NT2/D1 (cell line): ENCODE measurements around the gene HLA-DQA2.
"Not testable (repeated sequence)": the region's sequence is repeated elsewhere in the genome, so short reads cannot be mapped to it uniquely, and the experiment has no call there.

Source experiments
- DNase-seq: peaks from one replicate; pipeline ENCODE4 v3.0.0-alpha.2; 2011; ENCODE audit warnings: low read depth, low spot score
- H3K27me3 ChIP-seq: 2 replicates; pipeline ENCODE4 v1.6.0; 2011; ENCODE audit warnings: mild to moderate bottlenecking; ENCODE audit not compliant: insufficient read length, insufficient read depth
- H3K36me3 ChIP-seq: 2 replicates; pipeline ENCODE4 v1.6.1; 2011; ENCODE audit warnings: mild to moderate bottlenecking, low read length, mixed read lengths; ENCODE audit not compliant: insufficient read depth, insufficient read length
- H3K4me1 ChIP-seq: 2 replicates; pipeline ENCODE4 v1.5.1; 2011; ENCODE audit not compliant: insufficient read depth, insufficient read length
- H3K4me3 ChIP-seq: 2 replicates; pipeline ENCODE4 v1.5.1; 2011; ENCODE audit warnings: low read depth; ENCODE audit not compliant: insufficient read length
- H3K9ac ChIP-seq: 2 replicates; pipeline ENCODE4 v1.6.0; 2011; ENCODE audit warnings: low read depth; ENCODE audit not compliant: insufficient read length
- H3K9me3 ChIP-seq: 2 replicates; pipeline ENCODE4 v1.5.1; 2011; ENCODE audit warnings: mild to moderate bottlenecking, low read length; ENCODE audit not compliant: insufficient read depth
- SUZ12 ChIP-seq: IDR thresholded peaks from 2 replicates; pipeline ENCODE4 v1.6.1; 2011; ENCODE audit not compliant: insufficient read length, insufficient read depth; ENCODE audit errors: extremely low read depth
- YY1 ChIP-seq: IDR thresholded peaks from 2 replicates; pipeline ENCODE4 v1.6.1; 2011; ENCODE audit not compliant: insufficient read length, insufficient read depth
- ZNF274 ChIP-seq: IDR thresholded peaks from 2 replicates; pipeline ENCODE4 v1.6.1; 2011; ENCODE audit warnings: mild to moderate bottlenecking, low read depth, low read length

HLA-DQA2 gene

DNA sequence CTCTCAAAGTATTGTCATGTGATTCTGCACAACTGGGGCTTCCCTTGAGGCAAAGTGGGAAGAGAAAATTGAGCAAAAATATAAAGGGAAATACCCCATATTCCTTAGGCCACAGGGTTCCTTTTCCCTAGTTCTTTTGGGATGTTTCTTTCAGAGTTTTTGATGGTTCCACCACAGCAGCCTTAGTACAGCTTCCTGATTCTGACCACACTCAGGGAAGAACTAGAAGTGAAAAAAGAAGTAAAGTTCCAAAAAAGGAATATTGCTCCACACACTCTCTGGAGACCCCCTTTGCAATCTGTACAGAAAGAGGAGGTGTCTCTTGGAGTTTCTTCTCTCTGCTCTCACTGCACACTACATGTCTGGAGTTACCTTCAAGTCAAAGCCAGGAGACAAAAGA, 27.9 kb upstream of the HLA-DQA2 start:
- Histone ChIP-seq H3K4me1 (no peaks in the 10 kb centered on the region), H3K9ac (no peak overlapping the region), H3K27me3 (no peaks in the 10 kb centered on the region), H3K36me3 (no peaks in the 10 kb centered on the region), H3K4me3 (no peak overlapping the region), H3K9me3 (no peaks in the 10 kb centered on the region)
- no peak for TF ChIP-seq ZNF274
- TF ChIP-seq SUZ12: no peak
- no peak for TF ChIP-seq YY1
- DNase-seq: no peak

DNA sequence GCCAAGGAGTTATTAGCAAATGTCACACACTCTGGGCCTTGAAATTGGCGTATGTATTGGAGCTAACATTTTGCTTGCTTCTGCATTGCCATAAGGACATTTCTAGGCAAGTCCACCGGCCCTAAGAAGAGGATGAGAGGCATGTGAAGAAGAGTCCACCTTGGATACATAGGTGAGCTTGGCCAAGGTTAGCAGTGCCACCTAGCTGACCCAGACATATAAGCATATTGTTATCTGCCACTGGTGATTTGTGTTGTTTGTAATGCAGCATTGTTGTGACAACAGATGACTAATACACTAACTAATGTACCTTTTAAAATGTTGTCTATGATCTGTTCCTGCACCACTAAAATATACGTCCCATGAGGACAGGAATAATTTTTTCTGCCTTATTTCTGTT, 24.8 kb upstream of the HLA-DQA2 start:
- no peak for TF ChIP-seq ZNF274
- no peak for TF ChIP-seq YY1
- TF ChIP-seq SUZ12: no peak
- H3K4me1 ChIP-seq: no peaks in the 10 kb centered on the region
- H3K9ac ChIP-seq: no peak overlapping the region
- no peaks in the 10 kb centered on the region for H3K36me3 ChIP-seq
- no peaks in the 10 kb centered on the region for H3K9me3 ChIP-seq
- no peak overlapping the region for H3K4me3 ChIP-seq
- no peak for DNase-seq
- no peaks in the 10 kb centered on the region for H3K27me3 ChIP-seq

DNA sequence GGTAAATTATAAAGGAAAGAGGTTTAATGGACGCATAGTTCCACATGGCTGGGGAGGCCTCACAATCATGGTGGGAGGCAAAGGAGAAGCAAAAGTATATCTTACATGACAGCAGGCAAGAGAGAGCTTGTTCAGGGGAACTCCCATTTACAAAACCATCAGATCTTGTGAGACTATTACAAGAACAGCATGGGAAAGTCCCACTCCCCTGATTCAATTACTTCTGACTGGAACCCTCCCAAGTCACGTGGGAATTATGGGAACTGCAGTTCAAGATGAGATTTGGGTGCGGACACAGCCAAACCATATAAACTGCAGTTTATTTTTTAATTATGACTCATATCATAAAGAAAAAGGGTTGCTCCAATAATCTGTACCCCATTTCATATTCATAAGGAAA, 22.3 kb upstream of the HLA-DQA2 start:
- no peaks in the 10 kb centered on the region for H3K9me3 ChIP-seq
- no peak for DNase-seq
- H3K27me3 ChIP-seq: no peaks in the 10 kb centered on the region
- H3K4me3 ChIP-seq: no peak overlapping the region
- no peaks in the 10 kb centered on the region for H3K4me1 ChIP-seq
- H3K9ac ChIP-seq: no peak overlapping the region
- no peak for TF ChIP-seq ZNF274
- no peak for TF ChIP-seq YY1
- TF ChIP-seq SUZ12: no peak
- no peaks in the 10 kb centered on the region for H3K36me3 ChIP-seq

DNA sequence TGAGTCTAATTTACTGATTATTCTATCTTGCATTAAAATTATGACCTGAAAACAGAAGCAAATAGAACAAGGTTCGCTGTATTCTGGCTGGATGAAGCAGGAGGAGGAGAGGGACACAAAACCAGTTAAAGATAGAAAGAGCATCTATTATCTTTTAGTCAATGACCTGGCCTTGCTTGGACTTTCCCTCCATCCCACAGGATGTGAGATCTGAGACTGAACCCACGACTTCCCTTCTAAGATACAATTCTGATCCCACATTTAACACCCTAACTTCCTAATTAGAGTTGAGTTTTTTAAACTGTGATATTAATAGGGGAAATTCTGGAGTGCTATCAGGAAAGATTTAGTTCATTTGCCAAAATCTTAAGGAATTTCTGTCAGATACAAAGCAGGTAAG, 3.1 kb upstream of the HLA-DQA2 start:
- H3K9ac ChIP-seq: no peak overlapping the region

DNA sequence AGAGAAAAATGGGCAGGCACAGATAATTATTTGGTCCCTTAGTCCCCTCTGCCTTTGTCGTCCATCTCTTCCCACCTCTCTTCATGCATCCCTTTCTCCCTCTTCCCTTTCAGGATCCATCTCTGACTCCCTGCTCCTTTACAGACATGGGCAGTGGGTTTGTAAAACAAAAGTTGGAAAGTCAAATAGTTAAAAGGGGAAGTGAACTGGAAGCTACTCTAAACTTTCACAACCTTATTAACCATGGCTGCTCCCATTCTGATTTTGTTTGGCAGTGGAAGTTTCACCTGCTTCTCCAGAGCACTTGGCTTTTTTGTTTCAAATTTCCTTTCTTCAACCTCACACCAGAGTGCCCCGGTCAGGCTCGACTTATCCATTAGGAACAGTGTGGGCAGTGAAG, 1.2 kb downstream of the HLA-DQA2 start:
- H3K4me1 ChIP-seq: no peaks in the 10 kb centered on the region
- TF ChIP-seq ZNF274 (no peak), YY1 (no peak), SUZ12 (no peak)
- no peaks in the 10 kb centered on the region for H3K36me3 ChIP-seq
- DNase-seq: no peak
- no peaks in the 10 kb centered on the region for H3K27me3 ChIP-seq
- H3K4me3 ChIP-seq: no peak overlapping the region
- H3K9me3 ChIP-seq: no peaks in the 10 kb centered on the region
- H3K9ac ChIP-seq: no peak overlapping the region

More for the DNA sequence above, 3.1 kb upstream of the HLA-DQA2 start:
- Histone ChIP-seq H3K9me3 (no peaks in the 10 kb centered on the region), H3K36me3 (no peaks in the 10 kb centered on the region), H3K27me3 (no peaks in the 10 kb centered on the region), H3K4me3 (no peak overlapping the region), H3K4me1 (no peaks in the 10 kb centered on the region)
- TF ChIP-seq ZNF274: no peak
- no peak for DNase-seq

DNA sequence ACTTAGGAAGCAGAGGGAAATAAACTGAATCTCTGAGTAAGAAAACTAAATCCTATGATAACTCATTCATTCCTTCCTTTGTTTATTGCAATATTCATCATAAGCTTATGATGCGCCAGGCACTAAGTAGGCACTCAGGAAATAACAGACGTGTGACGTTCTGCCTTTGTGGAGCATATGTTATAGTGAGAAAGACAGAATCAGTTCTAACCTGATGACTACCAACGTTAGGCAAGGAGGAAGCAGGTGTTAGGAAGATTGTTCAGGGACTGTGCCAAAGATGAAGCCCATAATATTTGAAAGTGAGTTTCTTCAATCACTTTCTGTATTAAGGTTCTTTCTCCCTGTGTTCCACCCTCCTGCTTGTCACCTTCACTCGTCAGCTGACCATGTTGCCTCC, 3.6 kb downstream of the HLA-DQA2 start:
- TF ChIP-seq YY1 (no peak), SUZ12 (no peak), ZNF274 (no peak)

DNA sequence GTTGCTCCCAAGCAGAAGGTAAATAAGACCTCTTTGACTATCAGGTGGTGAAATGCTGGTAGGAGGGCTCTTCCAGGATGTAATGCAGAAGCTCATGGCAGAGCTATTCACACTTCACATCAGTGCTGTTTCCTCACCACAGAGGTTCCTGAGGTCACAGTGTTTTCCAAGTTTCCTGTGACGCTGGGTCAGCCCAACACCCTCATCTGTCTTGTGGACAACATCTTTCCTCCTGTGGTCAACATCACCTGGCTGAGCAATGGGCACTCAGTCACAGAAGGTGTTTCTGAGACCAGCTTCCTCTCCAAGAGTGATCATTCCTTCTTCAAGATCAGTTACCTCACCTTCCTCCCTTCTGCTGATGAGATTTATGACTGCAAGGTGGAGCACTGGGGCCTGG, 4.5 kb downstream of the HLA-DQA2 start:
- not testable (repeated sequence) for H3K9ac ChIP-seq, H3K36me3 ChIP-seq, H3K4me3 ChIP-seq, DNase-seq, H3K27me3 ChIP-seq, H3K4me1 ChIP-seq, H3K9me3 ChIP-seq

More for the DNA sequence above, 3.6 kb downstream of the HLA-DQA2 start:
- DNase-seq: no peak
- Histone ChIP-seq H3K9ac (no peak overlapping the region), H3K4me1 (no peaks in the 10 kb centered on the region), H3K36me3 (no peaks in the 10 kb centered on the region), H3K4me3 (no peak overlapping the region), H3K9me3 (no peaks in the 10 kb centered on the region), H3K27me3 (no peaks in the 10 kb centered on the region)

DNA sequence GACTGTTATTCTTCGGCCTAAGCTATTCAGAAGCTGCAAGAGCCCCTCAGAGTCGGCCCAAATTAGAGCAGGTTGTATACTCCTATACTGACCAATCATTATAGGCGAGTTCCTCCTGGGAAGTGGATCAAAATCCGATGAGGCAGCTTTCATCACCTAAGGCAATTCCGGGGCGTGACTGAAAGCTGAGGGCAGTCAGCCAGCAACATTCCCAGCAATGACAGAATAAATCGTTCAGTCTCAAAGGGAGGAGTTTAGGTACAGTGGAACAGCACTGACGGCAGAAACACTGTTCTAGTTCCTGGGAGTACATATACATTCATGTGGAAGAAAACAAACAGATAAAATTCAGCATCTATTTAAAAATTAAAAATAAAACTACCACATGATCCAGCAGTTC, 11.4 kb downstream of the HLA-DQA2 start:
- H3K36me3 ChIP-seq: no peaks in the 10 kb centered on the region
- DNase-seq: no peak
- H3K9me3 ChIP-seq: no peaks in the 10 kb centered on the region
- H3K27me3 ChIP-seq: no peaks in the 10 kb centered on the region
- TF ChIP-seq ZNF274 (no peak), YY1 (no peak), SUZ12 (no peak)
- no peaks in the 10 kb centered on the region for H3K4me1 ChIP-seq
- no peak overlapping the region for H3K9ac ChIP-seq
- no peak overlapping the region for H3K4me3 ChIP-seq
